Measurements from ENCODE around the gene ERFE.
A peak's percentile ranks its signal among the peaks of the same experiment; 100 is the strongest.

ERFE gene

GRCh38 chr2:238171575-238172187 lies 12.9 kb downstream of the ERFE start:
- no peak for DNase-seq (ENCODE audit: low read depth, low spot score)
- in situ Hi-C loops (cut with HindIII; ENCODE audit: low sequenced_read_pairs), result no loop called here
- no peak overlapping the region for H3K4me3 ChIP-seq (ENCODE audit: low read depth, low read length)
- no peak for TF ChIP-seq CTCF (IDR thresholded peaks at IDR 0.05; ENCODE audit: low read depth, low read length)

DNA sequence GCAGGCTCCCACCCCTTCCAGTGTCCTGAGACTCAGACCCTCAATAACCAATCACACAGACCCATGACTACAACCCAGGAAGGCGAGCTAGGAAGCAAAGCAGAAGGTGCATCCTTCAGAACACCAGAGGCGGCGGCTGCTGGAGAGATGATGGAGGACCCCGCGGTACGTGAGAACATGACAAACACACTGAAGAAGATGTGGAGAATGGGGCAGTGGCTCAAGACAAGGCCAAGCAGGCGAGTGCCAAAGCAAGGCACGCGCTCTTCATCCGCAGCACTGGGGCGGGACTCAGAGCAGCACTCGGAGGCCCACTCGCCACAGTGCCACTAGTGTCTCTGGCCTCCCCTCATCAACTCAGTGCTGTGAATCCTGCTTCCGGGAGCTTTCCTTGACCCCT lies 13.7 kb downstream of the ERFE start:
- no peak for TF ChIP-seq CTCF (IDR thresholded peaks at IDR 0.05; ENCODE audit: low read depth, low read length)
- DNase-seq (ENCODE audit: low read depth, low spot score), result no peak
- in situ Hi-C loops (cut with HindIII; ENCODE audit: low sequenced_read_pairs), result no loop called here
- no peak overlapping the region for H3K4me3 ChIP-seq (ENCODE audit: low read depth, low read length)

GRCh38 chr2:238173692-238174091 lies 14.9 kb downstream of the ERFE start:
- no peak overlapping the region for H3K4me3 ChIP-seq (ENCODE audit: low read depth, low read length)
- DNase-seq (ENCODE audit: low read depth, low spot score), result no peak
- peak; percentile 43 for TF ChIP-seq CTCF (IDR thresholded peaks at IDR 0.05; ENCODE audit: low read depth, low read length)
- in situ Hi-C loops (cut with HindIII; ENCODE audit: low sequenced_read_pairs), result no loop called here

GRCh38 chr2:238174291-238174690 lies 15.5 kb downstream of the ERFE start:
- no peak for TF ChIP-seq CTCF (IDR thresholded peaks at IDR 0.05; ENCODE audit: low read depth, low read length)
- in situ Hi-C loops (cut with HindIII; ENCODE audit: low sequenced_read_pairs), result no loop called here
- H3K4me3 ChIP-seq (ENCODE audit: low read depth, low read length), result no peak overlapping the region
- DNase-seq (ENCODE audit: low read depth, low spot score), result no peak

DNA sequence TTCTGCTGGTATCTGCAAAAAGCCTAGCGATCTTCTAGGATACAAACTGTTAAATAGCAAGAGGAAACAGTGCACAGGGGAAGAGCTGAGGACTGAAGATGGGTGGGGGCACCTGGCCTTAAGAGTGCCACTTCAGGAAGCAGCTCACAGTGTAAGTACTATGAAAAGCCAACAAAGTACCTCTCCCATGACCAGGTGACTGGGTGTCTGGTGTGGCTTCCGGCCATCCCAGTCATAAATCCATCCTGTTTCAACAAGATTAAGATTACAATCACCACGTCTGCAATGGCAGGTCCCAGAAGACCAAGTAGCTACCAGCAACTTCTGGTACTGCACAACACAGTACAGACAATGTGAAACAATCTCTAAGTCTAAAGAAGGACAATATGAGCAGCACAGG lies 15.9 kb downstream of the ERFE start:
- DNase-seq (ENCODE audit: low read depth, low spot score), result no peak
- in situ Hi-C loops (cut with HindIII; ENCODE audit: low sequenced_read_pairs), result no loop called here
- H3K4me3 ChIP-seq (ENCODE audit: low read depth, low read length), result no peak overlapping the region
- no peak for TF ChIP-seq CTCF (IDR thresholded peaks at IDR 0.05; ENCODE audit: low read depth, low read length)

GRCh38 chr2:238176613-238177012 lies 17.8 kb downstream of the ERFE start:
- in situ Hi-C loops (cut with HindIII; ENCODE audit: low sequenced_read_pairs), result no loop called here
- no peak for TF ChIP-seq CTCF (IDR thresholded peaks at IDR 0.05; ENCODE audit: low read depth, low read length)
- H3K4me3 ChIP-seq (ENCODE audit: low read depth, low read length), result no peak overlapping the region
- no peak for DNase-seq (ENCODE audit: low read depth, low spot score)

- no peak overlapping the region for H3K4me3 ChIP-seq (ENCODE audit: low read depth, low read length)
- DNase-seq (ENCODE audit: low read depth, low spot score), result no peak
- no peak for TF ChIP-seq CTCF (IDR thresholded peaks at IDR 0.05; ENCODE audit: low read depth, low read length)
- in situ Hi-C loops (cut with HindIII; ENCODE audit: low sequenced_read_pairs), result no loop called here
Observed at GRCh38 chr2:238180554-238180953, 21.8 kb downstream of the ERFE start.

Data from astrocyte of the spinal cord (primary cell).